ENCODE results near the gene FAM118B.
A peak's percentile ranks its signal among the peaks of the same experiment; 100 is the strongest.

GRCh38 chr11:126310200-126310991, 98.8 kb downstream of the FAM118B start:
- TF ChIP-seq CTCF (IDR thresholded peaks at IDR 0.05): peak; percentile 56 to 79 (median 77)
- TF ChIP-seq POLR2AphosphoS5 (IDR thresholded peaks at IDR 0.05): no peak
- TF ChIP-seq POLR2A (IDR thresholded peaks at IDR 0.05): no peak
